NCI-H2196 treated with DMSO at 0.1 percent for 48 hours (cell line): ENCODE results near the gene ZNF587.
"Not testable (repeated sequence)": the region's sequence is repeated elsewhere in the genome, so short reads cannot be mapped to it uniquely, and the experiment has no call there.

Experiments
- DNase-seq: peaks from one replicate; lab custom pipeline; 2025; ENCODE audit not compliant: unreplicated experiment; lab: John Stamatoyannopoulos, UW

ZNF587 gene

DNA sequence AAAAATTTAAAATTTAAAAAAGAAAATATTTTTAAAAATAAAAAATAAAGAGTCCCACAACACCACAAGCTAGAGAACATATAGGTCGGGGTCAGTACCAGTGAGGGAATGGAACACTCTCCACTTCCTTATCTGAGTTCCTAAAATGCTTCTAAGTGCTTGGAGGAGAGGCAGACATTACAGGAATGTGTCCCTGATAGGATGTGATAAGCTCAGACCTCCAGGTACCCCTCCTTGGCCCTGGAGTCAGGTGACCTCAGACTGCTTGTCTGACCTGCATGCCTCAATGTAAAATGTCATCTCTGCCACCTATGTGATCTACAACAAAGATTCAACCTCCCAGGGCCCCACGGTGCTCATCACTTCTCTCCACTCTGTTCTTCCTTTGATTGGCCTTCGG, 36.4 kb downstream of the ZNF587 start:
- no peak for DNase-seq

DNA sequence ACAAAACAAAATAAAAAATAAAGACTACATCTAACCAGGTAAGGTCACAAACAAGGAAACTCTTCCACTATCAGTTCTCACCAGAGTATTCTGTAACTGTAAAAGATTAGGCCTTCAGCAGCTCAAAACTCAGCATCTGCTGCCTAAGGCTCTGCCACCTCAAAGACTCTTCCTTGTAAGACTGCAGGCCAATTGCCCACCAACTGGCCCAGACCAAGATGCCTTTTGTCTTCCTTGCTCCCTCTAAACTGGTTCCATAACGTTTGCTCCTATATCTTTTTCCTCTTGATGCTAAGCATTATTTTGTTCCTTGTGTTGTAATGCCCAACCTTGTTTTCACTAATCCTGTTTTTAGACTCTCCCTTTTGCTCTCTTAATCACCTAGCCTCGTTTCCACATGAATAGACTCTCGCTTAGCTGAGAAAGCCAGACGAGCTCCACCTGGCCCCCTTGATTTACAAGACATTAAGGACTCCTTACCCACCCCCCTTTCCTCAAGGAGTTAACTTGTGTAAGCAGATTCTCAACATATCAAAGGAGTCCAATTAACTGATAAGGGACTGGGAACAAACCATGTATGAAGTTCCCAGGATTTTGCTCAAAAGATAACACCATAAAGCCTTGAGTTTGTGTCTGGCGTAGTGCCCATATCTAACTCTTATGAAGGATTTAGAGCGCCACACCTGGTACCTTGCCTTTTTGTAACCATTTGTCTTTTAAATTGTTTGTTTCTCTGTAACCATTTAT, 37.7 kb downstream of the ZNF587 start:
- no peak for DNase-seq

DNA sequence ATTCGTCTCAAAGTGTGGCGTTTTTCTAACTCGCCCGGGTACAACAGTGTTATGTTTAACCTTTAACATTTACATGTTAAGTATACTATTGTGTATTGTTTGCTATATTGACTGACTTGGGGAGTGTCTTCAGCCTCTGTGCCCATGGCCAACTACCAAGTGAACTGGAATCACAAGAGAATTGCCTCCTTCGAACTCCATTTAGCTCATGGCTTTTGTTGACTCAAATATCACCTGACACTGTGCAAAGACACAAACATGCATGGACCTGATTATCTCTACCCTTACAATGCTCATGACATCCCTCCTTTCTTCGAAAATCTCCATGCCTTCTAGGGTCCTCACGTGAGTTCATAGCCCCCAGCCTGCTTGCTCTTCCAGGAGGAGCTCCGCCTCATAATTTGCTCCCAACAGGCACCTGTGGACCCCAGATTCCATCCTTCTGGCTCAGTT, 38.5 kb downstream of the ZNF587 start:
- no peak for DNase-seq

DNA sequence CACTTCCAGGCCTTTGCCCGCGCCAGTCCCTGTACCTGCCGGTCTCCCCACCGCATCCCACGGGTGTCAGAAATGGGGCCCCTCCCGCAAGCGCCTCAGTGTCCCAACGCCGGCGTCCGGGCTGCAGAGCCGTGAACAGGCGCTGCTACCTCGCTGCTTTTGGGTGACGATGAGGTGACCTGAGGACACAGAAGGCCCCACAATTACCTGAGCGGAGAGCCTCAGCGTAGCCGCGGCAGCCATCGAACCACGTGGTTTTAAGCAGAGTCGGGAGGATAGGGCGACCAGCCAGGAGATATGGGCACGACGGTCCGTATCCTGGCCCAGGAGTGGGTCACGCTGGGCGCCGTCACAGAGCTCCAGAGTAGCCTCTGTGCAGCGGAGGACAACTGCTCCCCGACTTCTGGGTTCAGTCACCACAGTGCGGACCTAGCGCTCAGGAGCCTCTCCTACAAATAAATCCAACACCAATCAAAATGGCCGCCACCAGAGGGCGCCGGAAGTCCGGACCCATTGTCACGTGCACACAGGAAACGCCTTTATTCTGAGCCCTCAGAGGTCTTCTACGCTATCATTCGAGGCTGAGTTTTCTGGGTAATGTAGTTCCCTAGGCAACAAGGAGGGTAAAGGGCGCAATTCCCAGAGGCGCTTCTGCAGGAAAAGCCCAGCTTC, 39.0 kb downstream of the ZNF587 start, which contains the start of gene ZNF814:
Gene ZNF814 (minus strand): TSS at position 478 of the 672 bp plus-strand sequence. CDS start 235 bp downstream, at position 243.
- no peak for DNase-seq

DNA sequence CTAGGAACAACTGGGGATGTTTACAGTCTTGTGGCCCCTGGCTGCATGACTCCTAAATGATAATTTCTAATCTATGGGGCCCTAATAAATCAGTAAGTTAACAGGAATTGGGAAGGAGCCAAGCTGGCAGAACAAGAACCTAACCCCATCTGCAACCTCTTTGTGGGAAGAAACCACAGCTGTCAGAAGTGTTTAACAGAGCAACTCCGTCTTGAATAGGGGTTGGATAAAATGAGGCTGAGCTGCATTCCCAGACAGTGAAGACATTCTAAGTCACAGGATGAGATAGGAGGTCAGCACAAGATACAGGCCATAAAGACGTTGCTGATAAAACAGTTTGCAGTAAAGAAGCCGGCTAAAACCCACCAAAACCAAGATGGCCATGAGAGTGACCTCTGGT, 41.0 kb downstream of the ZNF587 start:
- not testable (repeated sequence) for DNase-seq

DNA sequence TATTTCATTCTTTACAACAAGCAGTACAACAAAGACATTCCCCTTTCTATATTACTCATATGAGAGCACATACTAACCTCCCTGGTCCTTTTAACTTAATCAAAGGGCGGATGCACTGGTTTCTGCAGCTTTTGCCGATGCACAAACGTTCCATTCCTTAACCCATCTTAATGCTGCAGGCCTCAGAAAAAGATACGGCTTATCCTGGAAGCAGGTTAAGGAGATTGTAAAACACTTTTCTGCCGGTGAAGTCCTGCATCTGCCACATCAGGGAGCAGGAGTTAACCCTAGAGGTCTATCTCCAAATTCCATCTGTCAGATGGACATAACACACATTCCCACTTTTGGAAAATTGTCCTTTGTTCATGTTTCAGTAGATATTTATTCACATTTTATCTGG, 50.7 kb downstream of the ZNF587 start:
- DNase-seq: no peak

DNA sequence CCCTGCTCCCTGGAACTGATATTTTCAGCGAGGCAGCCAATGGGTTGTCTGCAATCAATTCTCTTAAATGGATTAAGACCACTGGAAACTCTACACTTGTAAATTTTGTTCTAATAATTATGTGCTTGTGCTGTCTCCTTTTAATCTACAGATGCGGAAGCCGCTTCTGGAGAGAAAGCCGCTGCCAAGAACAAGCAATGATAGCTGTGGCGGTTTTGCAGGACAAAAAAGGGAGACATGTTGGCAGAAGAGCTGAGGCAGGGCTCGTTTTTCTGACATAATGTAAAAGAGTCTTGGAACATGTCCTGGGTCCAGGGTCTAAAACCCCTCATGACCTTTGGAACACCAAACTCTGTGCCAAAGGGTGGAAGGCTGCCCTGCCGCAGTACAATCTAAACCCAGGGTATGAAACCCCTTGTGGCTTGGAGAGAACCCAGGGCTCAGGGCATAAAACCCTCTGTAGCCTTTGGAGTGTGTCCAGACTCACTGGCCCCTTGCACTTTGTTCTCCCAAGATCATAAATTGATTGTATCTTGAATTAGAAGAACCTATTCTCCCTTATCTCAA, 54.0 kb downstream of the ZNF587 start:
- DNase-seq: no peak

DNA sequence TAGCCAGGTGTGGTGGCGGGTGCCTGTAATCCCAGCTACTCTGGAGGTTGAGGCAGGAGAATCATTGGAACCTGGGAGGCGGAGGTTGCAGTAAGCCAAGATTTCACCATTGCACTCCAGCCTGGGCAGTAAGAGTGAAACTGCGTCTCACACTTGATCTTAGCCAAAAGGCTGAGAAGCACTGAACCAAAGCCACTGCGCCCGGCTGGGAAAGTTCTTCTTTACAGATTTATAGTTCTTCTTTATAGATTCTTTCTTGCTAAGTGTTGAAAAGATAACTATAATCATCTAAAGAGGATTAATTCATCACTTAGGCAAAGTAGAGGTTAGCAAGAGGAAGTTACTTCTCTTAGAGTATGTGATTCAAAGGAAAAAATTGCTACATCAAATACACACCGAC, 55.6 kb downstream of the ZNF587 start:
- no peak for DNase-seq

DNA sequence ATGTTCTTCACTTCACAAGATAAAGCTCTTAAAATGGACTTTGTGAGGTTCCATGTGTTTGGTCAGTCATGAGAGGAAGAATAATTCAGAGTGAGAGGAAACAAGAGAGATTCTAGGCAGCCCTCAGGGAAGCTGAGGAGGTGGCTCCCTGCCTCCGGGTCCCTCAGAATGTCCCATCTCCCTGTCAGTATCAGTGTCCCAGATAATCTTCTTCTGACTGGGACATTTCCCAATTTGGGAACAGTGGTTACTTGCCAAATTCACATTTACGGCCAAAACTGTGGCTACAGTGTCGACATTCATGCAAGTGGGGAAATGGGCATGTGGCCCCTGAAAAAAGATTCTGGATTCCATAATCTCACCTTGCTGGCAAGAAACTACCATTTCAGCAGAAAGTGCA, 57.7 kb downstream of the ZNF587 start:
- no peak for DNase-seq

DNA sequence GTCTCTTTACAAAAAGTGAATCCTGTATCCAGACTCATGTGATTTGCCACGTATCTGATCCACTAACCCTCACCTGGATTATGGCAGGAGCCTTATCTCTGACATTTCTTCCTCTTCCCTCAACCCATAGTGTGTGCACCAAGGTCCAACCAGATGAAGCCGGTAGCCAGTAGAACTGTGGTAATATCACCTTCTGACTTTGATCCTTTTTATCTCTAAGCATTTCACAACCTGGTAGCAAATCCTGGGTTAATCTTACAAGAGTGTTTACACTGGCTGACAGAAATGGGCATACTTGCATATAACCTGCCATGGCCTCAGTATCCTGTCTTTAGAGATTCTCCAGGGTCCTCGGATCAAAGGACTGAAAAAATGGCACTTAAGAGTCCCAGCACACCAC, 64.9 kb downstream of the ZNF587 start:
- DNase-seq: no peak
